Karpas-422 (cell line): Measurements from ENCODE around the gene PUM1. TPM values are rescaled to one million over a fixed set of nuclear protein-coding genes. Genes with fewer than 3 reads are reported as not detected.
A peak's percentile ranks its signal among the peaks of the same experiment; 100 is the strongest.

ENCODE experiments used
- DNase-seq: peaks from one replicate; pipeline ENCODE4 v3.0.0-alpha.2; 2015
- H2AFZ ChIP-seq: fragments of 200-600 bp; sonication (generic); 2 replicates; pipeline ENCODE4 v1.6.1; 2014; ENCODE audit warnings: antibody characterized with exemption, low read length, mixed read lengths
- H3K27ac ChIP-seq: fragments of 200-600 bp; sonication (generic); 2 replicates; pipeline ENCODE4 v1.5.1; 2014; ENCODE audit warnings: mild to moderate bottlenecking, low read length, moderate library complexity
- H3K27me3 ChIP-seq: fragments of 200-600 bp; sonication (generic); 2 replicates; pipeline ENCODE4 v1.6.1; 2014; ENCODE audit warnings: low read length, mixed read lengths
- H3K36me3 ChIP-seq: fragments of 200-600 bp; sonication (generic); 2 replicates; pipeline ENCODE4 v1.6.1; 2014; ENCODE audit warnings: low read length, mixed read lengths; ENCODE audit not compliant: insufficient read depth
- H3K4me1 ChIP-seq: fragments of 200-600 bp; sonication (generic); 2 replicates; pipeline ENCODE4 v1.6.1; 2014; ENCODE audit warnings: mild to moderate bottlenecking, low read length, mixed read lengths
- H3K4me2 ChIP-seq: fragments of 200-600 bp; sonication (generic); 2 replicates; pipeline ENCODE4 v1.6.1; 2014; ENCODE audit warnings: low read length, low read depth, mild to moderate bottlenecking; ENCODE audit not compliant: poor library complexity, severe bottlenecking
- H3K4me3 ChIP-seq: fragments of 200-600 bp; sonication (generic); 2 replicates; pipeline ENCODE4 v1.5.1; 2014; ENCODE audit warnings: mild to moderate bottlenecking, antibody characterized with exemption, low read length, mixed read lengths
- H3K79me2 ChIP-seq: fragments of 200-600 bp; sonication (generic); 2 replicates; pipeline ENCODE4 v1.6.1; 2014; ENCODE audit warnings: mild to moderate bottlenecking, low read length, mixed read lengths
- H3K9ac ChIP-seq: fragments of 200-600 bp; sonication (generic); 2 replicates; pipeline ENCODE4 v1.6.0; 2014; ENCODE audit warnings: low read length
- H3K9me2 ChIP-seq: fragments of 200-600 bp; sonication (generic), shearing (Covaris generic); replicated peaks from 2 replicates; pipeline ENCODE4 v1.6.0; 2014; ENCODE audit warnings: mild to moderate bottlenecking, low read length, moderate library complexity; ENCODE audit not compliant: insufficient read depth
- H3K9me3 ChIP-seq: fragments of 300-700, 200-600 bp; sonication (generic); 2 replicates; pipeline ENCODE4 v1.6.1; 2014; ENCODE audit warnings: low read length, mixed read lengths
- H4K20me1 ChIP-seq: fragments of 200-600 bp; sonication (generic); 2 replicates; pipeline ENCODE4 v1.6.1; 2014; ENCODE audit warnings: mild to moderate bottlenecking, antibody characterized with exemption, low read length, low read depth; ENCODE audit not compliant: insufficient read depth
- total RNA-seq: library from RNA; depleted of rRNA; stranded (reverse); fragments of >200 nt; shearing (Covaris generic); gene quantifications from 2 replicates; pipeline ENCODE4 v1.2.3, GENCODE V29; 2014; ENCODE audit warnings: low replicate concordance; rRNA removed

Gene PUM1, protein sequence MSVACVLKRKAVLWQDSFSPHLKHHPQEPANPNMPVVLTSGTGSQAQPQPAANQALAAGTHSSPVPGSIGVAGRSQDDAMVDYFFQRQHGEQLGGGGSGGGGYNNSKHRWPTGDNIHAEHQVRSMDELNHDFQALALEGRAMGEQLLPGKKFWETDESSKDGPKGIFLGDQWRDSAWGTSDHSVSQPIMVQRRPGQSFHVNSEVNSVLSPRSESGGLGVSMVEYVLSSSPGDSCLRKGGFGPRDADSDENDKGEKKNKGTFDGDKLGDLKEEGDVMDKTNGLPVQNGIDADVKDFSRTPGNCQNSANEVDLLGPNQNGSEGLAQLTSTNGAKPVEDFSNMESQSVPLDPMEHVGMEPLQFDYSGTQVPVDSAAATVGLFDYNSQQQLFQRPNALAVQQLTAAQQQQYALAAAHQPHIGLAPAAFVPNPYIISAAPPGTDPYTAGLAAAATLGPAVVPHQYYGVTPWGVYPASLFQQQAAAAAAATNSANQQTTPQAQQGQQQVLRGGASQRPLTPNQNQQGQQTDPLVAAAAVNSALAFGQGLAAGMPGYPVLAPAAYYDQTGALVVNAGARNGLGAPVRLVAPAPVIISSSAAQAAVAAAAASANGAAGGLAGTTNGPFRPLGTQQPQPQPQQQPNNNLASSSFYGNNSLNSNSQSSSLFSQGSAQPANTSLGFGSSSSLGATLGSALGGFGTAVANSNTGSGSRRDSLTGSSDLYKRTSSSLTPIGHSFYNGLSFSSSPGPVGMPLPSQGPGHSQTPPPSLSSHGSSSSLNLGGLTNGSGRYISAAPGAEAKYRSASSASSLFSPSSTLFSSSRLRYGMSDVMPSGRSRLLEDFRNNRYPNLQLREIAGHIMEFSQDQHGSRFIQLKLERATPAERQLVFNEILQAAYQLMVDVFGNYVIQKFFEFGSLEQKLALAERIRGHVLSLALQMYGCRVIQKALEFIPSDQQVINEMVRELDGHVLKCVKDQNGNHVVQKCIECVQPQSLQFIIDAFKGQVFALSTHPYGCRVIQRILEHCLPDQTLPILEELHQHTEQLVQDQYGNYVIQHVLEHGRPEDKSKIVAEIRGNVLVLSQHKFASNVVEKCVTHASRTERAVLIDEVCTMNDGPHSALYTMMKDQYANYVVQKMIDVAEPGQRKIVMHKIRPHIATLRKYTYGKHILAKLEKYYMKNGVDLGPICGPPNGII
- total RNA-seq = 64.0 and 96.2 TPM in 2 replicates

DNA sequence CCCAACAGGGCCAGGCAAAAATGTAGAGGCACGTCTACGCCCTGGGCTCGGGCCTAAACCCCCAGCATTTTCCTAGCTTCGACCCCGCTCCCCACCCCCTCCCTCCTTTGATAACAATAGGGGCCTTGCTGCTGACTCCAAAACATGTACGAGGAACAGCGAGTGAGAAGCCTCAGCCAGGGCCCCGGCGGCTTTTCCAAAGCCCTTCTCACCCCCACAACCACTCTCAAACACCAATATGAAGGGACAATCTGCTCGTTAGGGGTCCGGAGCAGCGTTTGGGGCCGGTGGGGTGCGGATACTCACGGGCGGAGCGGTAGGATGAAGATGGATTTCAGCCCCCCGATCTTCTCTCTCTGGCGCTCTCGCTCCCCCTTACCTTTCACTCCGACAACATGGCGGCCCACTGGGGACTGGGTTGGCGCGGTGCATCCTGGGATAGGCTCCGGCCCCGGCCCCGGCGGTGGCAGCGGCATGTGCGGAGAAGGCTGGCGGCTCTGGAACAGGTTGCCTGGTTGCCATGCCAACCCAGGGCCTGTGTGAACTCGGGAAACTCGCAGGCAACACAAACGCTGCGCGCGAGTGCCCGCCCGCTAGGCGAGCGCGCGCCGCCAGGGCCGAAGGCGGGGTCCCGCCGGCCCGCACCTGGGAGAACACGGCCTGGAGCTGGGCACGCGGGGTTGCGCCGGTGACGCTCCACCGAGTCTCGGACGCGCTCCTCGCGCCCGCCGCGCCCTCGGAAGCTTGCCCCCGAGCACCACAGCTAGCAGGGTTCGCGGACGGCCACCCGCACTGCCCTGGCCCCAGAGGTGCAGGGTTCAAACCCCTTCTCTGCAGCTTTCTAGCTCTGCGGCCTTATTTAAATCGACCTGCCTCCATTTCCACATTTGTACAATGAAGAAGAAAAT, at the start of gene PUM1:
Gene PUM1, minus strand, starts transcription at position 408 of the 908 bp plus-strand sequence. CDS start 6,151 bp downstream, outside the sequence.
- peak; percentile 99 for DNase-seq

DNA sequence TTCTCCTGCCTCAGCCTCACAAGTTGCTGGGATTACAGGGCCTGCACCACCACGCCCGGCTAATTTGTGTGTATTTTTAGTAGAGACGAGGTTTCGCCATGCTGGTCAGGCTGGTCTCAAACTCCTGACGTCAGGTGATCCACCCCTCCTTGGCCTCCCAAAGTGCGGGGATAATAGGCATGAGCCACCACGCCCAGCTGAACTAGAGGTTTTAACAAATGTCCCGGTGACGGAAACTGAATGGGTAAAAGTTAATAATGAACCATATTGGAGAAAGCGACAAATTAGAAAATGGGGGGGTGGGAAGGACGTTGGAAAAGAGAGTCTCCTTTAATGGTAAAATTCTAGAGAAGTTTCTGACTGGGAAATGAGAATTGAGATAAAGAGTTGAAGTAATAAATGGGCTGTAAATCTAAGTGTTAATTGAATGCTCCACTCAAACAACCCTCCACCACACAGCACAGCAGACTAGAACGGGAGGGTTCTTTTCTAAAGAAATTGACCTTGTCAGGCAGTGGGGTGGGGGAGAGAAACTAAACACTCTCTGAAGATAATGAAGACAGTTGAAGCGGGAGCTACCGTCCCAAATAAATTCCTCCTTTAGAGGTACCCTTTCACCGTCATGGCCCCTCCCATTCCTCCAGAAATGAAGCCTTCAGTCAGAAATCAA, 46.9 kb upstream of the PUM1 start:
- no peak for DNase-seq
- H3K9me2 ChIP-seq = no peaks in the 10 kb centered on the region
- no peaks in the 10 kb centered on the region for H3K27me3 ChIP-seq
- no peaks in the 10 kb centered on the region for H3K9me3 ChIP-seq
- no peaks in the 10 kb centered on the region for H3K79me2 ChIP-seq
- H3K4me2 ChIP-seq = no peak overlapping the region
- no peaks in the 10 kb centered on the region for H3K36me3 ChIP-seq
- no peak overlapping the region for H3K4me3 ChIP-seq
- H2AFZ ChIP-seq = no peak overlapping the region
- H3K9ac ChIP-seq = no peak overlapping the region
- H3K4me1 ChIP-seq = no peaks in the 10 kb centered on the region
- no peaks in the 10 kb centered on the region for H4K20me1 ChIP-seq
- H3K27ac ChIP-seq = no peak overlapping the region

More for the DNA sequence above, at the start of gene PUM1:
- H3K9me2 ChIP-seq = no peaks in the 10 kb centered on the region
- H3K27me3 ChIP-seq = no peaks in the 10 kb centered on the region
- peaks cover 11% of the 10 kb centered on the region; the same call in 1 of the 2 replicates for H3K36me3 ChIP-seq
- H3K4me3 ChIP-seq = peak within 1 kb of the TSS; percentile 93
- peaks cover 33% of the 10 kb centered on the region; the same call in 1 of the 2 replicates for H4K20me1 ChIP-seq
- peak within 1 kb of the TSS; percentile 89 for H3K27ac ChIP-seq
- H3K9ac ChIP-seq = peak within 1 kb of the TSS; percentile 96
- H3K4me1 ChIP-seq = peaks cover 20% of the 10 kb centered on the region
- H3K4me2 ChIP-seq = peak within 1 kb of the TSS; percentile 83
- peak within 1 kb of the TSS; percentile 99 for H2AFZ ChIP-seq
- H3K9me3 ChIP-seq = no peaks in the 10 kb centered on the region
- peaks cover 49% of the 10 kb centered on the region for H3K79me2 ChIP-seq

DNA sequence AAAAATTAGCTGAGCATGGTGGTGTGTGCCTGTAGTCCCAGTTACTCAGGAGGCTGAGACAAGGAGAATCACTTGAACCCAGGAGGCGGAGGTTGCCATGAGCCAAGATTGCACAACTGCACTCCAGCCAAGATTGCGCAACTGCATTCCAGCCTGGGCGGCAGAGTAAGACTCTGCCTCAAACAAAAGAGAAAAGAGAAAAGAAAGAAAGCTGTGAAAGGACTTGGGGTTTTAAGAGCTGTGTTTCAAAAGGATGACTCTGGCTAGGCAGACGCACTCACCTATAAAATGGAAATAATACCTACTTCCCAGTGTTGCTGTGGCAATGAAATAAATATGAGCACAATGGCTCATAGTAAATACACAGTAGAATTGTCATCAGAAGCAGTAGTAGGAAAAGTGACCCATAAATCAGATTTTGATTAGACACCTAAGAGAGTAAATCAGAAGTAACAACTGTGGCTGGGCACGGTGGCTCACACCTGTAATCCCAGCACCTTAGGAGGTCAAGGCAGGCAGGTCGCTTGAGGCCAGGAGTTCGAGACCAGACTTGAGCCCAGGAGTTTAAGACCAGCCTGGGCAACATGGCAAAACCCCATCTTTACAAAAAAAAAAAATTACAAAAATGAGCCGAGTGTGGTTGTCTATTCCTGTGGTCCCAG, 45.9 kb upstream of the PUM1 start:
- no peak overlapping the region for H3K4me3 ChIP-seq
- no peak overlapping the region for H3K27ac ChIP-seq
- no peak overlapping the region for H3K9ac ChIP-seq
- H4K20me1 ChIP-seq = no peaks in the 10 kb centered on the region
- no peak overlapping the region for H3K4me2 ChIP-seq
- no peaks in the 10 kb centered on the region for H3K9me3 ChIP-seq
- no peak for DNase-seq
- H3K36me3 ChIP-seq = no peaks in the 10 kb centered on the region
- H2AFZ ChIP-seq = no peak overlapping the region
- no peaks in the 10 kb centered on the region for H3K79me2 ChIP-seq
- no peaks in the 10 kb centered on the region for H3K4me1 ChIP-seq
- H3K9me2 ChIP-seq = no peaks in the 10 kb centered on the region
- no peaks in the 10 kb centered on the region for H3K27me3 ChIP-seq

DNA sequence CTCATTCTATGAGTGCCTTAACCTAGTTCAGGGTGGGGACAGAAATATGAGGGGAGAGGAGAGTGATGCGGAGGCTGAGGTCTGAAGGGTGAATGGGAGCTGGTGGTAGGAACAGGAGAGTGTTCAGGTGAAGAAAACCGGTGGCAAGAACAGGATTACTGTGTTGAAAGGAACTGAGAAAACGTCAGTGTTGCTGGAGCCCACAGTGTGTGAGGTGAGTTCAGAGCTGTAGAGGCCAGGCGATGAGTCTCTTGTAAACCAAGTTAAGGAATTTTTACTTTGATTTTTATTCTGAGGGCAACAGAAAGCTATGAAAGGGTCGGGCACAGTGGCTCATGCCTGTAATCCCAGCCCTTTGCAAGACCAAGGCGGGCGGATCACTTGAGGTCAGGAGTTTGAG, 45.3 kb upstream of the PUM1 start:
- DNase-seq = no peak
- H3K9me2 ChIP-seq = no peaks in the 10 kb centered on the region
- no peaks in the 10 kb centered on the region for H3K27me3 ChIP-seq
- no peaks in the 10 kb centered on the region for H3K36me3 ChIP-seq
- no peaks in the 10 kb centered on the region for H3K79me2 ChIP-seq
- no peak overlapping the region for H2AFZ ChIP-seq
- H3K9me3 ChIP-seq = no peaks in the 10 kb centered on the region
- H3K4me2 ChIP-seq = no peak overlapping the region
- no peak overlapping the region for H3K4me3 ChIP-seq
- H4K20me1 ChIP-seq = no peaks in the 10 kb centered on the region
- H3K4me1 ChIP-seq = no peaks in the 10 kb centered on the region
- H3K27ac ChIP-seq = no peak overlapping the region
- H3K9ac ChIP-seq = no peak overlapping the region

DNA sequence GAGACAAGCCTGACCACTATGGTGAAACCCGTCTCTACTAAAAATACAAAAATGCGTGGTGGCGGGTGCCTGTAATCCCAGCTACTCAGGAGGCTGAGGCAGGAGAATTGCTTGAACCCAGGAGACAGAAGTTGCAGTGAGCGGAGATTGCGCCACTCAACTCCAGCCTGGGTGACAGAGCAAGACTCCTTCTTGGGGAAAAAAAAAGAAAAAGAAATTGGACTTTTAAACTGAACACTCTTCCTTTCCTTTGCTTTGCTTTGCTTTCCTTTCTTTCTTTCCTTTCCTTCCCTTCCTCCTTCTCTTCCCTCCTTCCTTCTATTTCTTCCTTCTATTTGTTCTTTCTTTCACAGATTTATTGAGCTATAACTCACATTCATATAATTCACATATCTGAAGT, 43.3 kb upstream of the PUM1 start:
- H4K20me1 ChIP-seq = no peaks in the 10 kb centered on the region
- no peak overlapping the region for H2AFZ ChIP-seq
- no peak overlapping the region for H3K4me3 ChIP-seq
- H3K9me2 ChIP-seq = no peaks in the 10 kb centered on the region
- DNase-seq = no peak
- H3K9ac ChIP-seq = no peak overlapping the region
- no peaks in the 10 kb centered on the region for H3K4me1 ChIP-seq
- H3K4me2 ChIP-seq = no peak overlapping the region
- H3K79me2 ChIP-seq = no peaks in the 10 kb centered on the region
- no peaks in the 10 kb centered on the region for H3K9me3 ChIP-seq
- H3K36me3 ChIP-seq = no peaks in the 10 kb centered on the region
- H3K27ac ChIP-seq = no peak overlapping the region
- no peaks in the 10 kb centered on the region for H3K27me3 ChIP-seq

DNA sequence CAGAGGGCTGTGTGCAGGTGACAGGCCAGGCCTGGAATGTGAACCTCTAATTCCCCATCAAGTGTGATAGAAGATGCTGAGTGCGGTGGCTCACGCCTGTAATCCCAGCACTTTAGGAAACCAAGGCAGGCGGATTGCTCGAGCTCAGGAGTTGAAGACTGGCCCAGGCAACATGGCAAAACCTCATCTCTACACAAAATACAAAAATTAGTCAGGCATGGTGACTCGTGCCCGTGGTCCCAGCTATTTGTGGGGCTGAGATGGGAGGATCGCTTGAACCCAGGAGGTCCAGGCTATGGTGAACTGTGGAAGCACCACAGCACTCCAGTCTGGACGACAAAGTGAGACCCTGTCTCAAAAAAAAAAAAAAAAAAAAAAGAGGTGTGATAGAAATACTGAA, 40.1 kb upstream of the PUM1 start:
- Histone ChIP-seq H3K27ac (no peak overlapping the region), H3K4me2 (no peak overlapping the region), H3K27me3 (no peaks in the 10 kb centered on the region), H3K79me2 (no peaks in the 10 kb centered on the region), H3K9me2 (no peaks in the 10 kb centered on the region), H3K9ac (no peak overlapping the region), H2AFZ (no peak overlapping the region), H3K4me1 (no peaks in the 10 kb centered on the region), H3K4me3 (no peak overlapping the region), H4K20me1 (no peaks in the 10 kb centered on the region), H3K36me3 (no peaks in the 10 kb centered on the region), H3K9me3 (no peaks in the 10 kb centered on the region)
- no peak for DNase-seq

DNA sequence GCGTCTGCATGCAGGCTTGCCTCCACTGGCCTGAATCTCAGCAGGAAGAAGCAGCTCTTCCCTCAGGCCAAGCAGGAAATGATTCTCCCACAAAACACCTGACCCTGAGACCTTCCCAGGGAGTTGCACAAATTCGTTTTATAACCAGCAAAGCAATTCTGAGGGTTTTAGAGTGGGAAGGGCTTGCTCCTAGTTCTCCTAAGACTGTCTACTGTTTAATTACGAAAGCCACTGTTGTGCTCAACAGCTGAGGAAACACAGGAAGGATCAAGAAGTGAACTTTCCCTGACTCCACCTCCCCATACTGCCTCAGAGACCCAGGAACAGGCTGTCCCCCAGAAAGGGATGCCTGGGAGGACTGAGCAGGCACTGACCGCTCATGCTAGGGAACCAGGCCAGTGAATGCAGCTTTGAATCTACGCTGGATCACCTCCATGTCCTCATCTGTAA, 37.0 kb upstream of the PUM1 start:
- H3K4me3 ChIP-seq = no peak overlapping the region
- no peak overlapping the region for H3K27ac ChIP-seq
- H3K9me2 ChIP-seq = no peaks in the 10 kb centered on the region
- no peak overlapping the region for H3K9ac ChIP-seq
- H4K20me1 ChIP-seq = no peaks in the 10 kb centered on the region
- no peaks in the 10 kb centered on the region for H3K9me3 ChIP-seq
- no peaks in the 10 kb centered on the region for H3K36me3 ChIP-seq
- H3K4me2 ChIP-seq = no peak overlapping the region
- DNase-seq = no peak
- H3K27me3 ChIP-seq = no peaks in the 10 kb centered on the region
- no peak overlapping the region for H2AFZ ChIP-seq
- H3K79me2 ChIP-seq = no peaks in the 10 kb centered on the region
- no peaks in the 10 kb centered on the region for H3K4me1 ChIP-seq
